T follicular helper cell (primary cell): ENCODE data around the gene ATIC.
"Not testable (repeated sequence)": the region's sequence is repeated elsewhere in the genome, so short reads cannot be mapped to it uniquely, and the experiment has no call there.

Experiments
- DNase-seq: peaks from one replicate; pipeline ENCODE4 v3.0.0-alpha.2; 2020; ENCODE audit warnings: low read depth
- total RNA-seq, 2 experiments: gene quantifications; one replicate each; lab custom pipeline; 2026; lab: John Stamatoyannopoulos, UW

ATIC gene
- total RNA-seq, result 29.8 to 51.5 reads per million in 2 experiments

DNA sequence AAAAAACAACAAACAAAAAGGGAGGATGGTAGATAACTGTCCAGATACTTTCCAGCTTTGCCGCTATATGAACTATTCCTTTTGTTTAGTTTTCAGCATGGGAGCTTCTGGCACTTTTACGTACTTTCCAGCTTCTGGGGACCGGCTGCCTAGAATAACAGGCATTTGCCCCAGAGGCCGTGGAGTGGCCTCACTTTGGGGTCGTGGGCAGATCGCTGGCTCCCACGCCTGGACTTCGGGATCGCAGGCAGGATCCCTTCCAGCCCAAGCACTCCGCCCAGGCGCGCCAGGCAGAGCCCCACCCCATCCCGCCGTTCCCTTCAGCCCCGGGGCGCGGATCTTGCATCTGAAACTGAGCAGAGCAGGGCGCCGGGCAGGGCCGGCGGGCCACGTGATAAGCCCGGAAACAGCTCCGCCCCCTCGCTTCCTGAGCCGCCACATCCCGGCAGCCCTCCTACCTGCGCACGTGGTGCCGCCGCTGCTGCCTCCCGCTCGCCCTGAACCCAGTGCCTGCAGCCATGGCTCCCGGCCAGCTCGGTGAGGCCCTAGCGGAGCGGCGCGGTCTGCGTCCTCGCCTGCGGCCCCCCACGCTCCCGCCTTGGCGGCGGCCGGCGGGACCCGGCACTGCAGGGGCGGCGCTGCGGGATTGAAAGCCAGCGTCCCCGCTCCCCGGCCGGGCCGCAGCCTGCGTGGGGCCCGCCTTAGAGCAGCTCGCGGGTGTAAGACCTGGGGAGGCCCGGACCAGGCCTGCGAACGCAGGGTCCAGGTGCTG is at the start of gene ATIC:
ATIC (plus strand) TSS at position 435 of the 772 bp plus-strand sequence; CDS start at position 519, 84 bp downstream.
- peak; percentile 81 for DNase-seq

- no peak for DNase-seq
These were observed 49.6 kb upstream of the ATIC start for GRCh38 chr2:215262303-215262702.

DNA sequence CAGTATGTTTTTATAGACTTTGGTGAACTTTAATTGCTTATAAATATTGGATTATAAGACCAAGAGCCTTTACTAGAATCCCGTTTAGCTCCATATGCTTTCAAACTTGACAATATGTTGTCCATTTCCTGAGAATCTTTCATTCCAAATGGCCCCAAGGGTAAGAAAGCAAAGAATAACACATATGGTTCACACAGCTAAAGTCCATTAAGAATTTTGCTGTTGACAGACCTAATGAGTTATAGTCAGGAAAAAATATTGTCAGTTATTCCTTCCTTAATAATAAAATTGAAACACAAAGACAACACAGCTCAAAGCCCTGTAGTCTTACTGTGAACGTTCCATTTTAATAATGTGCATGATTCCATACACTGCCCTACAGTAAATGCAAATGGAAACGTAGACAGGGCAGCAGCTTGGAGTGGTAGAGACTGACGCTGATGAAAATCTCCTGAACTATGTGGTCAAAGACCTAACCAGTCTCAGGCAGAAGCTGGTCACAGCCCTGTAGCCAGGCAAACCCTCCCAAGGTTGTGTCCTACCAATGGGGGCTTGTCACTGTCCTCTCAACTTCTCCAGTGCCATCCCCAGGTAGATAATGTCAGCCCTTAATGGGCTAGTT is 49.0 kb upstream of the ATIC start:
- no peak for DNase-seq

- DNase-seq, result no peak
These were observed 47.5 kb upstream of the ATIC start for GRCh38 chr2:215264374-215264773.

DNA sequence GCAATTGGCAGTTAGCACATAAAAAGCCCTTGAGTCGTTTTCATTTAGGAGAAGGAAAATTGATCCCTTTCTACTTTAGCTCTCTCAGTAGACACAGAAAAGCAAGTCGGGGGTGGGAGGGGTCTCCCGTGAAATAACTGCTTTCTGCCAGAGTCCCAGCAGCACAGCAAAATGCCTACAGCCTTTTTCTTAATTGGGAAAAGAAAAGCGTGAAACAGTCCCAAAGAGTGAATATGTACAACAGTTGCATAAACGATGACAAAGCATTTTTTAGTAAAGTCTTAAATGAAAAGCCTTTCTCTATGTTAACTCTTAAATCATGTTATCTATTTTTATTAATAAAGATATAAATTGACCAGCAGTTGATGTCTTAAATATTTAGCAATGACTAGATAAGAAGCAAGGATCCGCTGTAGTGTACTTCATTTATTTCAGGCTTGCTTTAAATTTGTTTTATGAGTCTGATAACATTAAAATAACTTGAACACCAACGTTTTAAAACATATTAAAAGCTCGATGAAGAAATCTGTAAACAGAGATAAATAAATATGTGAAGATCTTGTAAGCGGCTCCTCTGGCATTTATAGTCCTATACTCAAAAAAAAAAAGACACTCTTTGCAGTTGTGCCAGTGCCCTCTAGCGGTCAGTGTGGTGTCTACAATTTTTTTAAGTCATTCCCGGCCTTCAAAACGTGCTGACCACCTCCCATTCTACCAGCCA is 42.3 kb upstream of the ATIC start:
- DNase-seq, result peak; percentile 21

GRCh38 chr2:215270118-215270451 is 41.8 kb upstream of the ATIC start:
- no peak for DNase-seq

DNA sequence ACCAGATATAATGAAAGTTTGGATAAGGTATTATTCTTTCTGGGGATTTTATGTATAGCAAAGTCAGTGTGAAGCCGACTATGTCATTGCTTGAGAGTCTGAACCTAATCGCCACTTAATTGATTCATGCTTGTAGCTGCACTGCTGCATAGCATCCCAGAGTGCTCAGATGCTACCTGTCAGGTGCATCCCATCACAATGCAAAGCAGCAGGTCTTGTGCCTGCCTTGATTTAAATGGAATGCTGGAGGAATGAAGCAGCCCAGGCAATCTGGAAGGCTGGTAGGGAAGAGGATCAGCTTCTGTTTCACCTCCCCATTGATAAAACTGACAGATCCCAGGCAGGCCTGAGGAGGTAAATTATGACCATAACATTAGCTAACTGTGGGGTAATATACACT is 40.4 kb upstream of the ATIC start:
- no peak for DNase-seq

- no peak for DNase-seq
These were observed 38.9 kb upstream of the ATIC start for GRCh38 chr2:215272918-215273317.

DNA sequence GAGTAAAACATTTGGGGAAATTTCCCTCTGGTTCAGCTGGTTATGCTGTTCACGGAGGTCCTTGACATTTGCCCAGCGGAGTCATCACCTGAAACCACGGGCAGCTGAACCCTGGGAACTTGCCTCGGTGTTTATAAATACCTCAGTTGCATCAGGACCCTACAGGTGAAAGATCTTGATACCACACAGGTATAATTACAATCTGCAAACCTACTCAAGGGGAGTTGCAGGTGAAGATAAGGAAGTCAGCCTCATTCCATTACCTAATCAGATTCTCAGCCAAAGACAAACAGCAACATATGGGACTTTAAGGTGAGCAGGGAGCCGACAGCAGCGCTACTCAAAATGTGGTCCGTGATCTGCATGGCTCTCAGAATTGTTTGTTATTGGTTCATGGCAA is 37.0 kb upstream of the ATIC start:
- DNase-seq, result no peak

DNA sequence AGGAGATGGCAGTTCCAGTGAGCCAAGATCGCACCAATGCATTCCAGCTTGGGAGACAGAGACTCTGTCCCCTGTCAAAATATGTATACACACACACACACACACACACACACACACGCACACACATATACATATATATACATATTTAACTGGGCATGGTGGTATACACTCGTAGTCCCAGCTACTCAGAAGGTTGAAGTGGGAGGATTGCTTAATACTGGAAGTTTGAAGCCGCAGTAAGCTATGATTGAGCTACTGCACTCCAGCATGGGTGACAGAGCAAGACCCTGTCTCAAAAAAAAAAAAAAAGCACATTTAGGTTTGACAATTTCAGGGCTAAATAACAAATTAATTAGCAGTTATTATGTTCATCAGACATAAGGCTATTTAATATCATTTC is 36.0 kb upstream of the ATIC start:
- DNase-seq, result no peak

DNA sequence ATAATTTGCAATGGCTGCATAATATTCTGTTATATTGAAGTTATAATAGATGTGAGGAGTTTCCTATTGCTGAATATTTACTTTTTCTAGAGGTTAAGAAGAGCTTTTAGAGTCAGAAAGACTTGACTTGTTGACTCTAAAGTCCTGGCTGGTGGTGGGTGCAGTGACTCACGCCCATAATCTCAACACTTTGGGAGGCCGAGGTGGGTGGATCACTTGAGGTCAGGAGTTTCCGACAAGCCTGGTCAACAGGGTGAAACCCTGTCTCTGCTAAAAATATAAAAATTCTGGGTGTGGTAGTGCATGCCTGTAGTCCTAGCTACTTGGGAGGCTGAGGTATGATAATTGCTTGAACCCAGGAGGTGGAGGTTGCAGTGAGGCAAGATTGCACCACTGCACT is 33.9 kb upstream of the ATIC start:
- no peak for DNase-seq

GRCh38 chr2:215280326-215280725 is 31.5 kb upstream of the ATIC start:
- no peak for DNase-seq

- DNase-seq, result no peak
These were observed 28.6 kb upstream of the ATIC start for GRCh38 chr2:215283221-215283620.

DNA sequence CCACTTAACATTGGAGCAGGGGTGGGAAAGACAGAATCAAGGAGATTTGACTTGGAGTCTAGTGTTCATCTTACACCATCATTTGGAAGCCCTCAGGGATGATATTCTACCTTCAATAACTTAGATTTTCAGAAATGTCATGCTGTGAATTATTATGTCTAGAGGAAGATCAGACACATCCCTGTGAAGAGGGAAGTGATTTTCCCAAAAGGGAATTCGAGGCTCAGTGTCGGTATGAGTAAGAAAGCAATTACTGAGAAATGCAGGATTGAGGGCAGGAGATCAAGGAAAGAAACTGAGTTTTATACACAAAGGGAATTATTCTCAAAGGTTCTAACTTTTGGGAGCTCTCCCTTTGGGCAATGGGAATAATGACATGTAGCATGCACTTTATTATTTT is 25.6 kb upstream of the ATIC start:
- DNase-seq, result no peak

- no peak for DNase-seq
These were observed 23.6 kb upstream of the ATIC start for GRCh38 chr2:215288112-215288815.

DNA sequence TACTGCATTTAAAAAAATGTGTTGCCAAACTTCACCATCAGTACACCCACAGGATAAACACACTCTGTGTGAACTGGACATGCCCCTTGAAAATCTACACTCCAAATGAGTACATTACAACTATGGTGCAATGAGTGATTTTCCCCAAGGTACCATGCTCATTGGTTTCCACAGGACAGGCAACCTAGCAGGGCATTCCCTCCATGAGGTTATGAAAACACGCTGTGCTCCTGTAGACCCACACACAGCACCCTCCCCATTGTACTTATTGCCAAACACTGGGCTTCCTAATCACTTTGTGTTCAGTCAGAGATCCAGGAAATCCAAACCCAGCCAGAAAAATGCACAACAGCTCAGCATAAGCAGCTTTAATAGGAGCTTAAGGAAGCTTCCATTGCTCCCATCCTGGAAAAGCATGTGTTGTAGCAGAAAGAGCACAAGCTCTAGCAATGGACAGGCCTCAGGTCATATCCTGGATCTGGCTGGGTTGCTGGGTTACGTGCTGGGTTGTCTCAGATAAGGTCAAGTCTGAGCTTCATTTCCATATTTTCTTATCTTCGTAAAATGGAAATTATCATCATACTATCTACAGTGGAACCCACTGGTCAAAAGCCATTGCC is 20.8 kb upstream of the ATIC start:
- DNase-seq, result no peak

GRCh38 chr2:215293879-215294278 is 18.0 kb upstream of the ATIC start:
- no peak for DNase-seq

DNA sequence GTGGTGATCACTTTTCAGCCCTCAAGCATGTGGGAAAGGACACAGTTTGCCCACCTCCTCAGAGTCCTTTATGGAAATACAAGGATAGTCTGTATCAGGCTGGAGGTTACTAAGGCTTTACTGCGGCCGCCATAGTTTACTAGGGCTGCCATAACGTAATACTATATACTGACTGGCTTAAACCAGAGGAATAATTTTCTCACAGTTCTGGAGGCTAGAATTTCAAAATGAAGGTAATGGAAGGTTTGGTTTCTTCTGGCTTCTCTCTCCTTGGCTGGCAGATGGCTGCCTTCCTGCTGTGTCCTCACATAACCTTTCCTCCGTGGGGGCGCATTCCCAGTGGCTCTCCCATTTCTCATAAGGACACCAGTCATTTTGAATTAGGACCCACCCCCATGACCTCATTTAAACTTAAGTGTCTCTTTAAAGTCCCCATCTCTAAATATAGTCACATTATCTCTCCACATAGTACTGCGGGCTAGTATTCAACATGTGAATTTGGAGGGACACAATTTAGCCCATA is 12.5 kb upstream of the ATIC start:
- DNase-seq, result no peak

DNA sequence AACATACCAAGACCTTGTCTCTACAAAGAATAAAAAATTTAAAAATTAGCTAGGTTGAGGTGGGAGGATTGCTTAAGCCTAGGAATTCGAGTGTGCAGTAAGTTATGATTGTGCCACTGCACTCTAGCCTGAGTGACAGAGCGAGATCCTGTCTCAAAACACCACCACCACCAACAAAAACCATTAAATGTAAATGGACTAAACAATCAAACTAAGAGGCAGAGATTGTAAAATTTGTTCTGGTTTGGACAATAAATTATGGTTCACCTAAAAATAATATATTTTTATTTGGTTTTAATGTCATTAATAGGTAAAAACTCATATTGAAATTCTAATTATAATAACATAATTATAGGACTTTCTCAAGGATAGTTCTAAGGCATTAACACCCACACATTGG is 9.9 kb upstream of the ATIC start:
- DNase-seq, result no peak

- DNase-seq, result not testable (repeated sequence)
These were observed 617 bp upstream of the ATIC start for GRCh38 chr2:215311259-215311624.

DNA sequence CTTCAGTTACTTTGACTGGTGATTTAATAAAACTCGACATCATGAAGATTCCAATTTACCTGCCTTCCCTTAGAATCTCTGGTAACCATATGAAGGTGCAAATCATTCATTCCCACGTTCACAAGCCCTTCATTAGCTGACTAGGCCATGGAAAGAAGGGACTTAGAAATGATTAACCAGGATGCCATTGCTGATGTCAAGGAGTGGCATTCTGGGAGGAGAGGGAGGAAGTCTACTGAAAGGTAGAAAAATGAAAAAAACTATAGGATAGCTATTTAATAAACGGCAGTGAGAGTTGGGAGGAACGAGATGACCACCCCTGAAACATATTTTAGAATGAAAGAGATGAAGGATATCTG is 1.4 kb downstream of the ATIC start:
- DNase-seq, result no peak

DNA sequence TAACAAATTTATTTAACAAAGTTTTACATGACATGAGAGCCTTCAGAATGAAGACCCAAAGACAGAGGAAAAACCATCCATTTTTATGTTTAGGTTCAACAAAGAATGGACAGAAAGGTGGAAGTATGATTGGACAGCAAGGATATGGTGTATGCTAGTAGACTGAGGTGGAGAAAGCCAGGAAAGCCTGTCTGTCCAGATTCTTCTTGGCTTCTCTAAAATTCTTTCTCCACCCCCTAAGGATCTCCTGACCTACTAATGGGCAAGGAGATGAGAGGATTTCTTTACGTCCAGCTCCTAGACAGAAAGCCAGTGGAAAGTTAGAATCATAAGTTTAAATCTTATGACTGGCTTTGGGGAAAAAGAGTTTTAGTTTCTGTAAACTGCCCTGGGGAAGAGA is 3.0 kb downstream of the ATIC start:
- DNase-seq, result no peak
